ENCODE results near the gene ZNF335.
"Not testable (repeated sequence)": the region's sequence is repeated elsewhere in the genome, so short reads cannot be mapped to it uniquely, and the experiment has no call there.

Gene ZNF335

GRCh38 chr20:45934046-45934585 lies 37.9 kb downstream of the ZNF335 start:
- DNase-seq (ENCODE audit: low read depth in 2 of 2): peak in 1 of 2 experiments; percentile 30

DNA sequence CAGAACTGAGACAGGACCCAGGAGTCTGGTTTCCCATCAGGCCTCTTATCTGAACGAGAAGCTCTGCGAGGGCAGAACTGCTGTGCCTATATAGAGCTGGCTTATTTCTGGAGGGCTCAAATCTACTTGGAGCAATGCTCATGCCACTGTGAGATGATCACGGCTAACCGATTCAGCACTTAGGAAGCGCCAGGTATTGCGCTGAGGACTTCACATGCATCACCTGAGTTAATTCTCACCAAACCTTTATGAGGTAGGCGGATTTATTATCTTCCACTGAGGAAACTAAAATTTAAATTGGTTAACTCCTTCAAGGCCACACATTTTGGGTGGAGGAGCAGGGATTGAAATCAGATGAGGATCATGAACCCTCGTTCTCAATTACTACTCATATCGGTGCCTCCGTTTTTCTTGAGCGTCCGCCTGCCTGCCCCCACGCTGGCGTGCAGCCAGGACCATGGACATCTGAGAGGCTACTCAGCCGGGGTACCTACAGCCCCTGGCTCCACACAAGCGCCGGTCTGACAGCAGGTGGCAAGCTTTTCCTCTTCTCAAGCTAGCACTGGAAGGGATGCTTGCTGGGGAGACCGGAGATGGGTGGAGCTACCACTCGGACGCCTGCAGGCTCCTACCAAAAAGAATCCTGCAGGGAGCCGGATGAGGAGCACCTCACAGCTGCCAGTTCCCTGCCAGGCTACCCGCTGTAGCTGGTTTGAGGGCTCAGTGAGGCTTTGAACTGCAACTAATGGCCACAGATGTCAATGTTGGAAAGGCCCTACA lies 38.5 kb downstream of the ZNF335 start:
- peak in 1 of 2 experiments; percentile 59 for DNase-seq (ENCODE audit: low read depth in 2 of 2)

- not testable (repeated sequence) for DNase-seq (ENCODE audit: low read depth in 2 of 2)
These were observed 40.3 kb downstream of the ZNF335 start for GRCh38 chr20:45931680-45932079.

DNA sequence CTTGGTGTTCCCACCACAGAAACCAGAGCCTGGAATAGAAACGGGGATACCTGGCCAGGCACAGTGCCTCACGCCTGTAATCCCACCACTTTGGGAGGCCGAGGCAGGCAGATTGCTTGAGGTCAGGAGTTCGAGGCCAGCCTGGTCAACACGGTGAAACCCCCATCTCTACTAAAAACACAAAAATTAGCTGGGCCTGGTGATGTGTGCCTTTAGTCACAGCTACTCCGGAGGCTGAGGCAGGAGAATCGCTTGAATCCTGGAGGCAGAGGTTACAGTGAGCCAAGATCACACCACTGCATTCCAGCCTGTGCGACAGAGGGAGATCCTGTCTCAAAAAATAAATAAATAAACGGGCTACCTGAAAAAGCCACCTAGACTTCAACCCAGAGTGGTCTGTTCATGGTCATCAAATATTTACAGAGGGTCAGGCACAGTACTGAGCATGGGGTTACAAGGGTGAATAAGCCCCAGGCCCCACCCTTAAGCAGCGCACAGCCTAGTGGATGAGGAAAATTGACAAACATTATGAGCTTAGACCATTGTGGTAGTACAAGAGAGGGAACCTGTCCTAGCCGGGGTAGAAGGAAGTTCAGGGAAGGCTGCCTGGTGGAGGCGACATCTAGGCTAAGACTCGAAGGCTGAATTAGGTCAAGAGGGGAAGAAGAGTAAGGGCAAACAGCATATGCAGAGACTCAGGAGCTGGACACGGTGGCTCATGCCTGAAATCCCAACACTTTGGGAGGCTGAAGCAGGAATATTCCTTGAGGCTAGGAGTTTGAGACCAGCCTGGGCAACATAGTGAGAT lies 44.7 kb downstream of the ZNF335 start:
- DNase-seq (ENCODE audit: low read depth in 2 of 2): no peak

GRCh38 chr20:45926731-45927070 lies 45.3 kb downstream of the ZNF335 start:
- DNase-seq (ENCODE audit: low read depth in 2 of 2): no peak

- no peak for DNase-seq (ENCODE audit: low read depth in 2 of 2)
These were observed 46.0 kb downstream of the ZNF335 start for GRCh38 chr20:45925821-45926506.

- no peak for DNase-seq (ENCODE audit: low read depth in 2 of 2)
These were observed 47.4 kb downstream of the ZNF335 start for GRCh38 chr20:45924391-45925261.

DNA sequence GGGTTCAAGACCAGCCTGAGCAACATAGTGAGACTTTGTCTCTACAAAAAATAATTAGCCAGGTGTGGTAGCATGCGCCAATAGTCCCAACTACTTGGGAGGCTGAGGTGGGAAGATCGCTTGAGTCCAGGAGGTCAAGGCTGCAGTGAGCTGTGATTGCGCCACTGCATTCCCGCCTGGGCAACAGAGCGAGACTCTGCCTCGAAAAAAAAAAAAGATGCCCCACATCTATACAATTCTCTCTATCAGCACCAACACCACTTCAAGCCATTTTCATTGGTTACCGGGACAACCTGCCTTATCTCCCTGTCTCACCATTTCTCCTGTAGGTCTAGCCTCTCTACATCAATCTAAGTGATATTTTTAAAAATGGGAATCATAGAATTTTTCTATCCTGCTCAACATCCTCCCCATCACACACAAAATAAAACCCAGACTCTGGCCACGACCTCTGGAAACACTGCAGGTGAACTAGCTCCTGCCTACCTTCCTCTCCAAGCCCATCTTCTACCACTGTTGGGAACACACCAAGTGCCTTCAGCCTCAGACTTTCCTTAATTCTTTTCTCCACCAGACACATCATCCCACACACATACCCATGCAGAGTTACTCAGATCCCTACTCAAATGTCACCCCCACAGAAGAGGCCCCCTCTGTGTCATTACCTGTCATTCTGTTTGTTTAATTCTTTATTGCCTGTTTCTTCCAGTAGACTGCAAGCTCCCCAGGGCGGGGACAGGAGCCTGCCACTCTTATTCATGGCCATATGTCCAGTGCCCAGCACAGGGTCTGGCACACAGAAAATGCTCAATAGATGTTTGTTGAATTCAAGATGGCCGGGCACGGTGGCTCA lies 50.4 kb downstream of the ZNF335 start:
- DNase-seq (ENCODE audit: low read depth in 2 of 2): no peak

DNA sequence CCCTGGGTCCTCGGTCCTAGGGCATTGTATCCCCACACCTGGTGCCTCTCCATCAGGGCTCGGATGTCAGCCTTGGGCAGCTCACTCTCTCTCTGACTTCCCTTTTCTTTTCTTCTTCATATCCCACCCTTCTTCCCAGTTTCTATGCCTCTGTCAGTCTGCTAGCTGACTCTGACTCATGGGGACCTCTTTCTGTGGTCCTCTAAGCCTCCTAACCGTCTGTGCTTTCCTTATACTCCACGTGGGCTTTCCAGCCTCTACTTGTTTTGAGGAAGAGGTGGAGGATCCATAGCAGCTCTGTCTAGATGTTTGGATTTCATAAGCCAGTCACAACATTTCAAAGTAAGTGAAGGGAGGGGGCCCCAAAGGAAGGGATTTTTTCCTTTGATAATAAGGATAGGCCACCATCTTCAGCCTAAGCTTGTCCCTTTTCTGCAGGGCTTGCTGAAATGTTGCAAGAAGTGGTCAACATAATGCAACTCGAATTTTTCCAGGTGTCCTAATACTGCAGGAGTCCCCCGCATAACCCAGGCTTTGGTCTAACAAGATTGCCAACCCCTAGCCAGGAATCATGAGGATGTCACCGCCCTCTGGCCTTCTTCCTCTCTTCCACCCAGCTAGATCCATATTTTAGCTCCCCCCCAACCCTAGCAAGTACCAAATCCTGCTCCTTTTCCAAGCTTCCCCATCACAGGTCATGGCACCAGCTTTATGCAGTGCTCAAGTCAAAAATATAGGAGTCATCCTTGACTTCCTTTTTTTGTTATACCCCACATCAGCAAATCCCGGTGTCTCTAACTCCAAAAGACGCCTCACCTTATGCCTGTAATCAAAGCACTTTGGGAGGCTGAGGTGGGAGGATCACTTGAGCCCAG lies 51.3 kb downstream of the ZNF335 start:
- no peak for DNase-seq (ENCODE audit: low read depth in 2 of 2)

DNA sequence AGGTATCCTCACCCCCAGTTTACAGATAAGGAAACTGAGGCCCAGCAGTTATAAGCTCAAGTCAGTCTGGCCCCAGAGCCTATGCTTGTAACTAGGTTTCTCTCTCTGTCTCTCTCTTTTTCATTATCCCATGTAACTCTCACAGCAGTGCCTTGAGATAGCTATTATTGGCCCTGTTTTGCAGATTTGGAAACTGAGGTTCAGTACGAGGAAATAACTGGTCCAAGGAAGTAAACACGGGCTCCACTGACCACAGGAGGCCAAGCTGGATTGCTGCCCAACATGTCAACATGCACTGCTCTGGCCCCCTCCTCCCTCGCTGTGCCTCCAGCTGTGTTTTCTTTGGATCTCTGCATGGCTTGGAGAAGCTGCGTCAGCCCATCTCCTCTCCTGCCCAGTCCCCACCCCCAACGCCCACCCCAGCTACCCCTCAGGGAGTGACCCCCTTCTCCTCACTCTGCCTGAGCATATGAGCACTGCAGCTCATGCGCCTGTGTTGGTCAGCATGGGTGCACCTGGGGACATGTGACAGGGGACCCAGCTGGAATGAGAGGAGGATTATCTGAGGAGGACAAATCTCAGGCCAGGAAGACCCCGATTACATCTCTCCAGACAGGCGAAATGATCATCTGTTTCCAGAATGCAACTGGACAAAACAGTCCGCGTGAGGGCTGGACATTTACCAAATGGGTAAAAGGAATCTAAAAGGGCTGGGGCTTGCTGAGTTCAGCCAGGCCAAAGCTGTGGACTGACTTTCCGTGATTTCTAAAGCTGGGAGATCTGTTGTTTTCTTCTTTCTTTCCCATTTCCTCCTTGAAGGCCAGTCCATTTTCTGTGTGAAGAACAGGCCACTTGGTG lies 52.2 kb downstream of the ZNF335 start:
- DNase-seq (ENCODE audit: low read depth in 2 of 2): no peak

GRCh38 chr20:45918779-45919537 lies 53.0 kb downstream of the ZNF335 start:
- no peak for DNase-seq (ENCODE audit: low read depth in 2 of 2)

DNA sequence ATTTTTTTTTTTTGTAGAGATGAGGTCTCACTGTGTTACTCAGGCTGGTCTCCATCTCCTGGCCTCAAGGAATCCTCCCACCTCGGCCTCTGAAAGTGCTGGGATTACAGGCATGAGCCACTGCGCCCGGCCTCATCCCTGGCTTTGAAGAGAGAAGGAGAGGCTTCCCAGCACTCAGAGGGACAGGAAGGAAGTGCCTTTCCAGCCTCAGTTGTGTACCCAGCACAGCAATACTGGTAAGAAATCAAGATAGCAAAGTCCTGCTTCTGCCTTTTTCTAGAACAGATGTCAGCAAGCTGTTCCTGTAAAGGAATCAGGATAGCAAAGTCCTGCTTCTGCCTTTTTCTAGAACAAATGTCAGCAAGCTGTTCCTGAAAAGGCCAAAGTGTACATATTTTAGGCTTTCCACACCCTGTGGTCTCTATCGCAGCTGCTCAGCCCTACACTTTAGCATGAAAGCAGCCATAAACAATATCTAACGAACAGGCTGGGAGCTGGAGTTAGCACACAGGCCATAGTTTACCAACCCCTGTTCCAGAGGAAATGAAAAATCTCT lies 53.7 kb downstream of the ZNF335 start:
- no peak for DNase-seq (ENCODE audit: low read depth in 2 of 2)

GRCh38 chr20:45917790-45918141 lies 54.2 kb downstream of the ZNF335 start:
- DNase-seq (ENCODE audit: low read depth in 2 of 2): no peak

DNA sequence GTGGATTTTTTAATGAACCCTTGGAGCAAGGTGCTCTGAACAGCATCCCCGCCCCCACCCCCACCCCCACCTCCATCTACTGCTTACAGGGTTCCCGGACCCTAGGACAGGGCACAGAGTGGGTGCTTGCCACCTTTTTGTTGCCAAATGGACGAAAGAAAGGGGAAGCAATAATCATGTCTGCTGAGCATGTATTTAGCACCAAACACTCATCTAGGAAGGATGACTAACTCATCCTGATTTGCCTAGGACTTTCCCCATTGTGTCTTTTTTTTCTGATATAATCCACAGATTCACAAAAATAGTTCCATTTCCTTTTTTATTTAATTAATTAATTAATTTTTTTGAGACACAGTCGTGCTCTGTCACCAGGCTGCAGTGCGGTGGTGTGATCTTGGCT lies 58.9 kb downstream of the ZNF335 start:
- DNase-seq (ENCODE audit: low read depth in 2 of 2): no peak

- DNase-seq (ENCODE audit: low read depth in 2 of 2): no peak
These were observed 59.7 kb downstream of the ZNF335 start for GRCh38 chr20:45912344-45912682.

DNA sequence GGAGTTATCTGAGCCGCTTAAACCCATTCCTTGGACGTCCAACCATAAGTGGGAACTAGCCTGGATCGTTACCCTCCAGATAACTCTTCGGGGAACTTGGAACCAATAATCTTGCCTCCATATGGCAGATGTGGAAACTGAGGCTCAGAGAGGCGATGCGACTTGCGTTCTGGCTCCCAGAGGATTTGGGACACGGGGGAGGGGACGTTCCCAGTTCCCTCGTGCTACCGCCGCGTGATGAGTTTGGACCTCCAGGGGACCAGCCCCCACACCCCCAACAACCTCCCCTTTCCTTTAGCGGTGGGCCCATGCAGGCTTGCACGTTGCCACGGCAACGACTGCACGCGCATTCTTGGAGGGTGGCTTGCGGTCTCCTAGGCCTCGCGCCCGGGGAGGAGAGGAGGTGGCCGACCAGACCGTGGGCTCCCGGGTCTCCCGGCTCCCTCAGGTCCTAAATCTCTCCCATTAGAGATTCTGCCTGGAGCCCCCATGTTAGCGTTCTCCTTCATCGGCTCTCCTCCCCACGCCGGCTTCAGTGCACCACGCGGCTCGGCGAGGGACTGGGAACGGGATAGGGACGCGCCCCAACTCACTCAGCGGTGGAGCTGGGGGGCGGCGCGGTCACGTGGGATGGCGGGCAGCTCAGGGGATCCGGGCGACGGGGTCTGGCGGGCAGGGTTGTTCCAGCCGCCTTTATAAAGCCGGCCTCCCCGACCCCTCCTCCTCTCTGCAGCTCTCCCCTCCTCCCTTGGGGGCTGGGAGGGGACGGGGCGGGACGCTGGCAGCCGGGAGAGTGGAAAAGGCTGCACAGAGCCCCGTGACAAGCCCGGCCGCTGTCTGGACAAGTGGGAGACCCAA lies 60.3 kb downstream of the ZNF335 start, which contains the start of gene PLTP:
Gene PLTP, minus strand, starts transcription at position 670 of the 858 bp plus-strand sequence. CDS start 703 bp downstream, outside the sequence.
- DNase-seq (ENCODE audit: low read depth in 2 of 2): no peak
